Tibial nerve (tissue), 4 donors: ENCODE results near the gene SLC39A9. TPM values are rescaled to one million over a fixed set of nuclear protein-coding genes. Genes with fewer than 3 reads are reported as not detected.

Experiments used
- DNase-seq, 2 donors: peaks; one replicate each; pipeline ENCODE4 v3.0.0-alpha.2; 2019; ENCODE audit warnings: low spot score in 2 of 2
- H3K27ac ChIP-seq, 4 donors: fragments of 200-600 bp; sonication (generic) in 3 of 4; one replicate each; pipeline ENCODE4 v1.5.1; 2017 to 2019; ENCODE audit warnings: mild to moderate bottlenecking in 1 of 4
- H3K27me3 ChIP-seq, 2 donors: fragments of 200-600 bp; sonication (generic) in 1 of 2; one replicate each; pipeline versions ENCODE4 v1.5.1 to v1.6.0; 2017 to 2019
- H3K36me3 ChIP-seq, 3 donors: fragments of 200-600 bp; sonication (generic); one replicate each; pipeline ENCODE4 v1.5.1; 2018 to 2019
- H3K4me1 ChIP-seq, 4 donors: fragments of 200-600 bp; sonication (generic) in 3 of 4; one replicate each; pipeline ENCODE4 v1.5.1; 2017 to 2019
- H3K4me3 ChIP-seq, 4 donors: fragments of 200-600 bp; sonication (generic) in 3 of 4; one replicate each; pipeline ENCODE4 v1.5.1; 2017 to 2019; ENCODE audit warnings: mild to moderate bottlenecking in 1 of 4, moderate library complexity in 1 of 4
- H3K9me3 ChIP-seq, 4 donors: fragments of 200-600 bp; sonication (generic) in 3 of 4; one replicate each; pipeline ENCODE4 v1.5.1; 2017 to 2019
- EP300 ChIP-seq, 2 donors: sonication (generic); formaldehyde crosslinking; IDR thresholded peaks; one replicate each; pipeline ENCODE4 v1.6.1; 2017; ENCODE audit warnings: antibody characterized with exemption in 2 of 2, mild to moderate bottlenecking in 1 of 2
- POLR2A ChIP-seq, 2 donors: fragments of 450-650 bp; IDR thresholded peaks; one replicate each; pipeline ENCODE4 v1.6.1; 2017; ENCODE audit warnings: antibody characterized with exemption in 2 of 2, mild to moderate bottlenecking in 2 of 2, moderate library complexity in 2 of 2
- WGBS, 2 donors: methylation state at CpG; one replicate each; pipeline ENCODE4 v1.1.5; 2018; 5-methylcytosine and 5-hydroxymethylcytosine counted together
- total RNA-seq, 4 donors: library from RNA; depleted of rRNA; stranded (reverse); fragments of >200 nt; gene quantifications; one replicate each; pipeline ENCODE4 v1.1.0, GENCODE V29; 2016
- TF ChIP-seq, protein P1 (sequence below), 5 experiments: fragments of 200-600 bp in 3 of 5; fragments of 450-650 bp in 2 of 5; sonication (generic) in 3 of 5; IDR thresholded peaks; one replicate each; pipeline ENCODE4 v1.5.1; 2016 to 2019; ENCODE audit warnings: antibody characterized with exemption in 5 of 5, mild to moderate bottlenecking in 3 of 5, moderate library complexity in 2 of 5

Gene SLC39A9
- total RNA-seq, 4 donors from 2014 or later: 52.2 to 68.4 (median 64.4) TPM

DNA sequence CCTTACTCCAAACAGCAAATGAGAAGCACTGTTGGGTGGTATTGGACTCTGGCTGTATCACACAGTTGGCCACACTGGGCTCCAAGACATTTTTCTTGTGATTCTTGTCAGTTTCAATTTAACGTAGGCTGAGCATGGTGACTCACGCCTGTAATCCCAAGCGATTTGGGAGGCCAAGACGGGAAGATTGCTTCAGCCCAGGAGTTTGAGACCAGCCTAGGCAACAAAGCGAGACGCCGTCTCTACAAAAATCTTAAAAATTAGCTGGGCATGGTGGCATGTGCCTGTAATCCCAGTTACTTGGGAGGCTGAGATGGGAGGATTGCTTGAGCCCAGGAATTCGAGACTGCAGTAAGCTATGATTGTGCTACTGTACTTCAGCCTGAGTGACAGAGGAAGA lies 50.7 kb downstream of the SLC39A9 start:
- Histone ChIP-seq H3K27me3 (no peaks in the 10 kb centered on the region), H3K27ac (no peak overlapping the region), H3K4me1 (no peaks in the 10 kb centered on the region), H3K9me3 (no peaks in the 10 kb centered on the region), H3K36me3 (peaks cover 0 to 20% (median 0%) of the 10 kb centered on the region in 3 donors), H3K4me3 (no peak overlapping the region)
- WGBS, 2 donors: 92 to 93% methylated on average over 8 of the region's 8 CpGs
- TF ChIP-seq EP300 (IDR thresholded peaks at IDR 0.05) (no peak), POLR2A (IDR thresholded peaks at IDR 0.05) (no peak)
- TF ChIP-seq, protein P1, sequence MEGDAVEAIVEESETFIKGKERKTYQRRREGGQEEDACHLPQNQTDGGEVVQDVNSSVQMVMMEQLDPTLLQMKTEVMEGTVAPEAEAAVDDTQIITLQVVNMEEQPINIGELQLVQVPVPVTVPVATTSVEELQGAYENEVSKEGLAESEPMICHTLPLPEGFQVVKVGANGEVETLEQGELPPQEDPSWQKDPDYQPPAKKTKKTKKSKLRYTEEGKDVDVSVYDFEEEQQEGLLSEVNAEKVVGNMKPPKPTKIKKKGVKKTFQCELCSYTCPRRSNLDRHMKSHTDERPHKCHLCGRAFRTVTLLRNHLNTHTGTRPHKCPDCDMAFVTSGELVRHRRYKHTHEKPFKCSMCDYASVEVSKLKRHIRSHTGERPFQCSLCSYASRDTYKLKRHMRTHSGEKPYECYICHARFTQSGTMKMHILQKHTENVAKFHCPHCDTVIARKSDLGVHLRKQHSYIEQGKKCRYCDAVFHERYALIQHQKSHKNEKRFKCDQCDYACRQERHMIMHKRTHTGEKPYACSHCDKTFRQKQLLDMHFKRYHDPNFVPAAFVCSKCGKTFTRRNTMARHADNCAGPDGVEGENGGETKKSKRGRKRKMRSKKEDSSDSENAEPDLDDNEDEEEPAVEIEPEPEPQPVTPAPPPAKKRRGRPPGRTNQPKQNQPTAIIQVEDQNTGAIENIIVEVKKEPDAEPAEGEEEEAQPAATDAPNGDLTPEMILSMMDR (IDR thresholded peaks at IDR 0.05): no peak
- no peak for DNase-seq

DNA sequence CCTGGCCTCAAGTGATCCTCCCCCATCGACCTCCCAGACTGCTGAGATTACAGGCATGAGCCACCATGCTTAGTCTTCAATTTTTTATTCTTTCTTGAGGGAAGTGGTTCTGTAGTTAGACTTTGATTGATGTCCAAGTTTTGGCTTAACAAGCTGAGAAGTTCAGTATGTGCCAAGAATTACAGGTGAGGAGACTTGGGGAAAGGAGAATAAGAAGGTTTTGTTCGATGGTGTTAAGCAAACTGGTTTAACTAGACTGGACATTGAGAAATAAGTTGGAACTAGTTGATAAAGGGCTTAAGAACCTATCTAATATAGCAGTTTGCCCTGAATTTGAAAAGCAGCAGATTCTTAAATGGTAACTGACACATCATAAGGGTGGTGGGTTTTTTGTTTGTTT lies 53.4 kb downstream of the SLC39A9 start:
- H3K27me3 ChIP-seq: no peaks in the 10 kb centered on the region
- 94 to 97% methylated on average over 2 of the region's 2 CpGs for WGBS, 2 donors

DNA sequence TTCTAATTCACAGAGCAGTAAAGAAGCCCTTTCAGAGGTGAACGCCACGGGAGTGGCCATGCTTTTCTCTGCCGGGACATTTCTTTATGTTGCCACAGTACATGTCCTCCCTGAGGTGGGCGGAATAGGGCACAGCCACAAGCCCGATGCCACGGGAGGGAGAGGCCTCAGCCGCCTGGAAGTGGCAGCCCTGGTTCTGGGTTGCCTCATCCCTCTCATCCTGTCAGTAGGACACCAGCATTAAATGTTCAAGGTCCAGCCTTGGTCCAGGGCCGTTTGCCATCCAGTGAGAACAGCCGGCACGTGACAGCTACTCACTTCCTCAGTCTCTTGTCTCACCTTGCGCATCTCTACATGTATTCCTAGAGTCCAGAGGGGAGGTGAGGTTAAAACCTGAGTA lies 59.9 kb downstream of the SLC39A9 start:
- H3K4me3 ChIP-seq: no peak overlapping the region
- H3K27ac ChIP-seq: no peak overlapping the region
- no peak for DNase-seq
- H3K36me3 ChIP-seq: peaks cover 0 to 68% (median 4%) of the 10 kb centered on the region in 3 donors
- no peaks in the 10 kb centered on the region for H3K27me3 ChIP-seq
- H3K4me1 ChIP-seq: no peaks in the 10 kb centered on the region
- 83 to 85% methylated on average over 11 of the region's 11 CpGs for WGBS, 2 donors
- TF ChIP-seq POLR2A (IDR thresholded peaks at IDR 0.05) (no peak), EP300 (IDR thresholded peaks at IDR 0.05) (no peak)
- TF ChIP-seq, protein P1 (IDR thresholded peaks at IDR 0.05): no peak
- no peaks in the 10 kb centered on the region for H3K9me3 ChIP-seq

More for the DNA sequence above, 53.4 kb downstream of the SLC39A9 start:
- no peaks in the 10 kb centered on the region for H3K4me1 ChIP-seq
- H3K27ac ChIP-seq: no peak overlapping the region
- H3K36me3 ChIP-seq: peaks cover 0 to 40% (median 0%) of the 10 kb centered on the region in 3 donors
- no peak for TF ChIP-seq POLR2A (IDR thresholded peaks at IDR 0.05)
- TF ChIP-seq EP300 (IDR thresholded peaks at IDR 0.05): no peak
- TF ChIP-seq, protein P1 (IDR thresholded peaks at IDR 0.05): no peak
- H3K4me3 ChIP-seq: no peak overlapping the region
- DNase-seq: no peak
- no peaks in the 10 kb centered on the region for H3K9me3 ChIP-seq

DNA sequence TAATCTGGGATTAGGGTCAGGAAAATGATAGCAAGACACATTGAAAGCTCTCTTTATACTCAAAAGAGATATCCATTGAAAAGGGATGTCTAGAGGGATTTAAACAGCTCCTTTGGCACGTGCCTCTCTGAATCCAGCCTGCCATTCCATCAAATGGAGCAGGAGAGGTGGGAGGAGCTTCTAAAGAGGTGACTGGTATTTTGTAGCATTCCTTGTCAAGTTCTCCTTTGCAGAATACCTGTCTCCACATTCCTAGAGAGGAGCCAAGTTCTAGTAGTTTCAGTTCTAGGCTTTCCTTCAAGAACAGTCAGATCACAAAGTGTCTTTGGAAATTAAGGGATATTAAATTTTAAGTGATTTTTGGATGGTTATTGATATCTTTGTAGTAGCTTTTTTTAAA lies 60.6 kb downstream of the SLC39A9 start:
- H3K27ac ChIP-seq: no peak overlapping the region
- TF ChIP-seq POLR2A (IDR thresholded peaks at IDR 0.05) (no peak), EP300 (IDR thresholded peaks at IDR 0.05) (no peak)
- TF ChIP-seq, protein P1 (IDR thresholded peaks at IDR 0.05): no peak
- H3K9me3 ChIP-seq: no peaks in the 10 kb centered on the region
- H3K36me3 ChIP-seq: peaks cover 0 to 61% (median 4%) of the 10 kb centered on the region in 3 donors
- no peaks in the 10 kb centered on the region for H3K4me1 ChIP-seq
- no peak overlapping the region for H3K4me3 ChIP-seq
- H3K27me3 ChIP-seq: no peaks in the 10 kb centered on the region
- no peak for DNase-seq
- WGBS, 2 donors: 44 to 64% methylated on average over 1 of the region's 1 CpG

DNA sequence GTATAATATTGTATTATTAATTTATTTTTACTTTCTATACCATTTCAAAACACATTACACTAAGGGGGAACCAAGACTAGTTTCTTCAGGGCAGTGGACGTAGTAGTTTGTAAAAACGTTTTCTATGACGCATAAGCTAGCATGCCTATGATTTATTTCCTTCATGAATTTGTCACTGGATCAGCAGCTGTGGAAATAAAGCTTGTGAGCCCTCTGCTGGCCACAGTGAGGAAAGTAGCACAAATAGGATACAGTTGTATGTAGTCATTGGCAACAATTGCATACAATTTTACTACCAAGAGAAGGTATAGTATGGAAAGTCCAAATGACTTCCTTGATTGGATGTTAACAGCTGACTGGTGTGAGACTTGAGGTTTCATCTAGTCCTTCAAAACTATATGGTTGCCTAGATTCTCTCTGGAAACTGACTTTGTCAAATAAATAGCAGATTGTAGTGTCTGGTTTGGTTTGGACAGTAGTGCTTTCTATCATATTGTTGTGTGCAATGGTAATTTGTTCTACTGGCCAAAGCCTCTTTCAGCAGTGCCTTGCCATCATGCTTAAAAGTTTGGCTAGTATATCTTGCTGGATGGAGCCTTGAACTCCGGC lies 61.7 kb downstream of the SLC39A9 start:
- WGBS, 2 donors: 22 to 23% methylated on average over 4 of the region's 4 CpGs
- Histone ChIP-seq H3K36me3 (peaks cover 0 to 52% (median 4%) of the 10 kb centered on the region in 3 donors), H3K4me1 (no peaks in the 10 kb centered on the region), H3K4me3 (no peak overlapping the region), H3K27ac (no peak overlapping the region), H3K27me3 (no peaks in the 10 kb centered on the region), H3K9me3 (no peaks in the 10 kb centered on the region)
- peak; percentile 23 to 44 for DNase-seq
- TF ChIP-seq POLR2A (IDR thresholded peaks at IDR 0.05) (no peak), EP300 (IDR thresholded peaks at IDR 0.05) (peak in 1 of 2 donors; percentile 46)
- TF ChIP-seq, protein P1 (IDR thresholded peaks at IDR 0.05): peak; percentile 48 to 79 (median 61)
